Measurements from ENCODE around the gene TCF7L2. TPM values are rescaled to one million over a fixed set of nuclear protein-coding genes. Genes with fewer than 3 reads are reported as not detected.

The TCF7L2 gene
- total RNA-seq, 4 donors from 2014 or later: 25.1 to 38.9 (median 26.9) TPM

DNA sequence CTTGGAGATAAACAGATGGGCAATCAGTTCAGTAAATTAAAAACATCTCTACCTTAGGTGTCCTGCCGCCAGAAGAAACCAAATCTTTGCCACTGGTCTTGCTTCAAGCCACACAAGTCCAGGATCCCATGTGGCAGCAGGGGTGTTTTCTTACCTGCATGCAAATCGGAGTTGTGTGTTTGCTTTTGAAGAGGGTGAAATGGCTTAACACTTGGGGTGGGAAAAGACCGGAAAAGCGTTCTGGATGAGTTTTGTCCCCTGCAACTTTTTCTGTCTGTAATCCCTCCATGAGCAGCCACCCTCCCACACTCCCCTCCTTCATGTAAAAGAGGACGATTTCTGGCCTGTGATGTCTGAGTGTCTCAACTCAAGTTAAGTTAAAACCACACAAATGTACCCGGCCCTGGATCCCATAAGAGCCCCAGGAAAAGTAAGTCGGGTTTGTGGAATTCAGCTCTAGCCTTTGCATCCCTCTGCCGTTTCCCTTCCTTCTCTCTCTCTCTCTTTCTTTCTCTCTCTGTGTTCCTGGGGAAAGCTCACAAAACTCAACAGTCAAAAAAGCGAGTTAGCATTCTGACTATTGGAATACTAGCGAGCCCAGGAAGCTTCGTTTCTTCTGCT lies 178.5 kb downstream of the TCF7L2 start:
- Histone ChIP-seq H3K4me3 (no peak overlapping the region), H3K36me3 (no peaks in the 10 kb centered on the region), H3K27me3 (no peaks in the 10 kb centered on the region), H3K4me1 (peaks cover 0 to 55% (median 24%) of the 10 kb centered on the region in 4 donors), H3K9me3 (no peaks in the 10 kb centered on the region), H3K27ac (peak overlapping the region in 2 of 4 donors; percentile 58 to 67)
- DNase-seq (ENCODE audit: low spot score in 2 of 2): no peak
- 74 to 78% methylated on average over 11 of the region's 11 CpGs for WGBS, 2 donors
- TF ChIP-seq POLR2A (IDR thresholded peaks at IDR 0.05) (no peak), EP300 (IDR thresholded peaks at IDR 0.05) (no peak)
- TF ChIP-seq, protein P1, sequence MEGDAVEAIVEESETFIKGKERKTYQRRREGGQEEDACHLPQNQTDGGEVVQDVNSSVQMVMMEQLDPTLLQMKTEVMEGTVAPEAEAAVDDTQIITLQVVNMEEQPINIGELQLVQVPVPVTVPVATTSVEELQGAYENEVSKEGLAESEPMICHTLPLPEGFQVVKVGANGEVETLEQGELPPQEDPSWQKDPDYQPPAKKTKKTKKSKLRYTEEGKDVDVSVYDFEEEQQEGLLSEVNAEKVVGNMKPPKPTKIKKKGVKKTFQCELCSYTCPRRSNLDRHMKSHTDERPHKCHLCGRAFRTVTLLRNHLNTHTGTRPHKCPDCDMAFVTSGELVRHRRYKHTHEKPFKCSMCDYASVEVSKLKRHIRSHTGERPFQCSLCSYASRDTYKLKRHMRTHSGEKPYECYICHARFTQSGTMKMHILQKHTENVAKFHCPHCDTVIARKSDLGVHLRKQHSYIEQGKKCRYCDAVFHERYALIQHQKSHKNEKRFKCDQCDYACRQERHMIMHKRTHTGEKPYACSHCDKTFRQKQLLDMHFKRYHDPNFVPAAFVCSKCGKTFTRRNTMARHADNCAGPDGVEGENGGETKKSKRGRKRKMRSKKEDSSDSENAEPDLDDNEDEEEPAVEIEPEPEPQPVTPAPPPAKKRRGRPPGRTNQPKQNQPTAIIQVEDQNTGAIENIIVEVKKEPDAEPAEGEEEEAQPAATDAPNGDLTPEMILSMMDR (IDR thresholded peaks at IDR 0.05): no peak

DNA sequence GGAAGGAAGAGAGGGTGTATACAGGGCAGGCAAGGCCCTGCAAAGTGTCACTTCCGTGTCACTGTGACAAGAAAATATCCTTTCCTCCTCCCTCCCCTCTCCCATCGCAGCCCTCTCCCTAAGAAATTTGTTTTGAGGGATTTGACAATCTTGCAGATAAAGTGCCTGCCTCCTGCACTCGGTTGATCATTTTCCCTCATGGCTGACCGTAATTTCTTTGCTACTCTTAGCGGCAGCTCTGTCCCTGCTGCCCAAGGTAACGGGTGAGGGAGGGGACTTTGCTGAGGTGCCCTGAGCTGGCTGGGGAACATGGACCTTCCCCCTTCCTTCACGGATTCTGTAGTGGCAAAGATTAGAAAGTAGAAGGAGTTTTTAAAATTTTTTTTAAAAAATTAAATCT lies 179.1 kb downstream of the TCF7L2 start:
- no peaks in the 10 kb centered on the region for H3K27me3 ChIP-seq
- DNase-seq (ENCODE audit: low spot score in 2 of 2): no peak
- H3K4me1 ChIP-seq: peaks cover 0 to 60% (median 27%) of the 10 kb centered on the region in 4 donors
- H3K36me3 ChIP-seq: no peaks in the 10 kb centered on the region
- WGBS, 2 donors: 78 to 85% methylated on average over 7 of the region's 7 CpGs
- H3K4me3 ChIP-seq: peak overlapping the region in 1 of 4 donors; percentile 8
- H3K27ac ChIP-seq: peak overlapping the region in 2 of 4 donors; percentile 60 to 67
- TF ChIP-seq POLR2A (IDR thresholded peaks at IDR 0.05) (no peak), EP300 (IDR thresholded peaks at IDR 0.05) (no peak)
- TF ChIP-seq, protein P1 (IDR thresholded peaks at IDR 0.05): no peak
- no peaks in the 10 kb centered on the region for H3K9me3 ChIP-seq

DNA sequence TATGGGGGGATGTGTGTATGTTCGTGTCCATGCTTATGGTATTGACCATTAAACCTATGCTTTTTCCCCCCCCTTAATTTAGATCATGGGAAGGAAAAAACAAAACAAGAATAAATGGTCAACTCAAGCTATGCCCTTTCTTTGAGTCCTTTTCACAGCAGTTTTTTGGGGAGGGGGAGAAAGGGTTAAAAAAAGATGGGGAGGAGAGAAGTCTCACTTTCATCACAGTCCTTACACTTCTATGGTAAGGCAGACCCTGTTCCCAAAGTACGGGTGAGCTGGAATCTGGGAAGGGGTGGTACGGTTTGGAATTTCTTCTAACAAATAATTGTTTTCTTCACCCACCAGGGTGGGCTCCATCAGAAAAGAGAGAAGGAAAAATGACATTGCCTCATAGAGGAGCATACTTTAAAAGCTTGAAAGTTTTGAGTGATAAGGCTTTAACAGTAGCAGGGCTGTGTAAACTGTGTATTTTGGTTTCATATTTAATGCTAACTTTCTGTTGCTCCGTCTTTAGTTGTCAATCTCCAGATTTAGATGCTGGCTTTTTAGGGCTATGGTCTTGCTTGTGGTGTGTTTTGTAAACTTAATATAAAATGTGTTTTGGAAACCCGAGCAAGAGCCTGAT lies 180.1 kb downstream of the TCF7L2 start:
- Histone ChIP-seq H3K4me3 (peak overlapping the region in 1 of 4 donors; percentile 8), H3K27me3 (no peaks in the 10 kb centered on the region), H3K4me1 (peaks cover 0 to 69% (median 27%) of the 10 kb centered on the region in 4 donors), H3K9me3 (no peaks in the 10 kb centered on the region), H3K36me3 (no peaks in the 10 kb centered on the region), H3K27ac (peak overlapping the region in 2 of 4 donors; percentile 41 to 67)
- no peak for DNase-seq (ENCODE audit: low spot score in 2 of 2)
- TF ChIP-seq, protein P1 (IDR thresholded peaks at IDR 0.05): no peak
- TF ChIP-seq POLR2A (IDR thresholded peaks at IDR 0.05): no peak
- TF ChIP-seq EP300 (IDR thresholded peaks at IDR 0.05): no peak
- 82 to 83% methylated on average over 5 of the region's 5 CpGs for WGBS, 2 donors

DNA sequence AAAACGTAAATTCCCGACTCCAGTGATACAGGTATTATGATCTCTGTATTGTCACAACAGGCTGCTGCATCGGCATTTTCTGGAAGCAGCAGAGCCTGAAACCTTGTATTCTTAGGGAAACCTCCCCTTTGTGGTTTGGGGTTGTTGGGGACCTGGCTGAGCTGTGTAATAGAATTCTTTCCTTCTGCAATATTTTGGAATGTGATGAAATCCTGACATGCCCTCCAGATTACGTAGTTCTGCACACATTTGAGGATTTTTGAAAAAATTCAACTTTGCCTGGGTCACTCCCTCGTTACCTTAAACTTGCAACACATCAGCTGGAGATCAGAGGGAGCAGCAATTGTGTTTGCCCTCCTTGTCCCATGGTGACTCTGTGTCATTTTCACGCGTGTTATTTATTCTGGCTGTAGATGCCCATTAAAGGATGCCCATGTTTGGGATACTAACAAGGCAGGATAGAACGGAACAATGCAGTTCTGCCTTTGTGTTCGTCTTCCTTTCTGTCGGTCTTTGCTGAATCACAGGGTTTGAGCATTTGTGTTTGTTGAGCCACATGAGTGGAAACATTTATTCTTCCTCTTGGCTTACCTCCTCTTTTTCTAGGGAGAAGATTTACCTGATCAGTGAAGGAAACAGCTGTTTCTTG lies 181.7 kb downstream of the TCF7L2 start:
- H3K4me3 ChIP-seq: no peak overlapping the region
- no peaks in the 10 kb centered on the region for H3K9me3 ChIP-seq
- H3K36me3 ChIP-seq: no peaks in the 10 kb centered on the region
- 59 to 62% methylated on average over 10 of the region's 10 CpGs for WGBS, 2 donors
- peak in 1 of 2 donors; percentile 59 for DNase-seq (ENCODE audit: low spot score in 2 of 2)
- peak overlapping the region in 2 of 4 donors; percentile 58 to 68 for H3K27ac ChIP-seq
- peaks cover 0 to 67% (median 17%) of the 10 kb centered on the region in 4 donors for H3K4me1 ChIP-seq
- TF ChIP-seq POLR2A (IDR thresholded peaks at IDR 0.05) (no peak), EP300 (IDR thresholded peaks at IDR 0.05) (peak in 1 of 2 donors; percentile 82)
- TF ChIP-seq, protein P1 (IDR thresholded peaks at IDR 0.05): no peak
- no peaks in the 10 kb centered on the region for H3K27me3 ChIP-seq

Data from tibial nerve (tissue), 4 donors.